ENCODE measurements around the gene SKA2.
A peak's percentile ranks its signal among the peaks of the same experiment; 100 is the strongest.
"Not testable (repeated sequence)": the region's sequence is repeated elsewhere in the genome, so short reads cannot be mapped to it uniquely, and the experiment has no call there.

SKA2 gene, protein sequence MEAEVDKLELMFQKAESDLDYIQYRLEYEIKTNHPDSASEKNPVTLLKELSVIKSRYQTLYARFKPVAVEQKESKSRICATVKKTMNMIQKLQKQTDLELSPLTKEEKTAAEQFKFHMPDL

DNA sequence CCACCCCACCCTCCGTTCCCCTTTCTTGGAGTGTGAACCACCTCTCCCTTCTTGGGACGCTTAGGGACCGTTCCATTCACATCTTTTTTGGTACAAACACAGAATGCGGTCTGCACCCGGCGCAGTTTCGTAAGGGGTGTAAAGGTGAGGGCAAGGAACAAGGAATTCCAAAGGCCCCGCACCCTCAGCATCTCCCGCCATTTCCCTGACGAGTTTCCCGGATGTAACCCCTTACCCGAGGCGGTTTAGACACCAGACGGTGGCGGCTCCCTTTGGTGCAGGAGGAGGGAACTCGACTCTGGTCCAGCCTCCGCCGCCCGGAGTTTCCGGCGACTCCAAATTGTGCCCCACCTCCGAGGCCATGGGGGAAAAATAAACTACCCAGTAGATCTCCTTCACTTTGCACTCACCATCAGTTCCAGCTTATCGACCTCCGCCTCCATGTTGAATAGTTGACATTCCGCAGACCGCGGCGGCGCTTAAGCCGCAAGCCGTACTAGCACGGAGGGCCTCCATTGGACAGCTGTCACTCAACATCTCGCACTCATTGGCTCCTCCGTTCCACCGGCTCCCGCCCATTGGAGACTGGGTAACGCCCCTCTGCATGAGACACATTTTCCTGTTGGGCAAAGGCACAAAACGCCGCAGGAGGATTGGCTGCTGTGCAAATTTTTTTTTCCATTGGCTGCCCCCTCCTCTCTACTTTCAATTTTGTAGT is at the start of gene SKA2:
SKA2 (minus strand) TSS at position 466 of the 718 bp plus-strand sequence; CDS start at position 443, 23 bp downstream.
- no peak for DNase-seq

DNA sequence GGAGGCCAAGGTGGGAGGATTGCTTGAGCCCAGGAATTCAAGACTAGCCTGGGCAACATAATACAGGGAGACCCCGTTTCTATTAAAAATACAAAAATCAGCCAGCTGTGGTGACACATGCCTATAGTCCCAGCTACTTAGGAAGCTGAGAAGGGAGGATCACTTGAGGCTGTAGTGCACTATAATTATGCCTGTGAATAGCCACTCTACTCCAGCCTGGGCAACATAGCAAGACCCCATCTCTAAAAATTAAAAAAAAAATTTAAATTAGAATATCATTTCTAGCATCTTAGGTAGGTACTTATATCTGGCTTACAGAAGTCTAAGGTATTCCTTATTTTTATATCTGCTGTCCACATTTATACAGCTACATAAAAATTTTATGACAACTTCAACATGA is 47.3 kb upstream of the SKA2 start:
- no peak for DNase-seq

DNA sequence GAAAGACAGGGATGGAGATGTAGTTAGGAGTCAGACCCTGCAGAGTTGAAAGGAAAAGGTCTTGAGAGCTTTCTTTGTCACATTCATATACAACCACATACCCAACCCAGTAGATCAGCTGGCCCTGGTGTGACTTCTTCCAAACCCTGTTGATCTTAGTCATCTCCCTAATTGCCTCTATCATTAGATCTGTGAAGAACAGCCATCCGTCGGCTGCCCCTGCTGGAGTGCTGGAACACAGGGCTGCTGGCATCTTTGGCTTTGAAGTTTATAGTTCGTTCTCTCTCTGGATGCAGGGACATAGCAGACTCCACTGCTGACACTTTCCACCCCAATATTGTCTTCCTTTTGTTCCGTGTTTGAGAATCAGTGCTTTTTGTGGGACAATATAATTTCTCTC is 44.4 kb upstream of the SKA2 start:
- no peak for DNase-seq

DNA sequence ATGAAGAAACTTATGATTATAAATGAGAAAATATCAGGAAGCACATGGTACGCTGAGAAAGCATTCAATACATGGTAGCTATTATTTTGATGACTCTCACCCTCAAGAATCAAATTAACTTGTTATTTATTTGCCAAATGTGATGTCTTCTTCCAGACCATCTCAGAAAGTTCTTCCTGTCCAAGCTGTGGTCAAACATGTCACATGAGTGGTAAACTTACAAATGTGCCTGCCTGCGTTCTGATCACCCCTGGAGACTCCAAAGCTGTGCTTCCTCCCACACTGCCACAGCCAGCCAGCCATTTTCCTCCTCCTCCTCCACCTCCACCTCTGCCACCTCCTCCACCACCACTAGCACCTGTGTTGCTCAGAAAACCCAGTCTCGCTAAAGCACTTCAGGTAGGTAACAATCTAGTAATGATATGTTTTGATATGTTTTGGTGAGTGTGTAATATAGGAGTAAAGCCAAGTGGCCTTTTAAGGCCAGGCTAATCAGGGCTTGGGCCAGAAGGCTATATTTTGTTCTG is 38.4 kb upstream of the SKA2 start:
- no peak for DNase-seq

DNA sequence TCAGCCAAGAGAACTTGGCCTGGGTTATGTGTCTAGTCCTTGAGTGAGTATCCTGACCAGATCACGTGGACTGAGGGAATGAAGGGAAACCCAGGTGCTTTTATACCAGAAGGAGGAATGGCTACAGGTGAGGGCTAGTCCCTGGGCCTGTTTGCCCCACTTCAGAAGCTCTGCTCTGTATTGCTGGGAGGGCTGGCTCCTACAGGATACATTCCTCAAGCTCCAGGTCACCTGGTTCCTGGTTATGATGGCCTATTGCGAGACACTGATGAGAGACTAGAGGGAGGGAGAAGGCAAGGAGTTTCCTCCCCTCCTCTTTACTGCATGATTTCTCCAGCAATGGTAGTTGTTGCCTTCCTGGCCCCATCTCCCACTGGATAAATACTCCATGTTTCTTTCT is 35.8 kb upstream of the SKA2 start:
- DNase-seq = no peak

DNA sequence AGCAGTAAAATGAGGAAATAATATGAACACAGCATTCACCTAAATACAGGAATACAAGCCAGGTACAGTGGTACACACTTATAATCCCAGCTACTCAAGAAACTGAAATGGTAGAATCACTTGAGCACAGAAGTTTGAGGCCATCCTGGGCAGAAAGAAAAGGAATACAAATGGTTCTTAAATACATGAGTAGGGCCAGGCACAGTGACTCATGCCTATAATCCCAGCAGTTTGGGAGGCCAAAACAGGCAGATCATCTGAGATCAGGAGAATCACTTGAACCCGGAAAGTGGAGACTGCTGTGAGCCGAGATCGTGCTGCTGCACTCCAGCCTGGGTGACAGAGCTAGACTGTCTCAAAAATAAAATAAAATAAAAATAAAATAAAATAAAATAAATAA is 31.9 kb upstream of the SKA2 start:
- DNase-seq = no peak

DNA sequence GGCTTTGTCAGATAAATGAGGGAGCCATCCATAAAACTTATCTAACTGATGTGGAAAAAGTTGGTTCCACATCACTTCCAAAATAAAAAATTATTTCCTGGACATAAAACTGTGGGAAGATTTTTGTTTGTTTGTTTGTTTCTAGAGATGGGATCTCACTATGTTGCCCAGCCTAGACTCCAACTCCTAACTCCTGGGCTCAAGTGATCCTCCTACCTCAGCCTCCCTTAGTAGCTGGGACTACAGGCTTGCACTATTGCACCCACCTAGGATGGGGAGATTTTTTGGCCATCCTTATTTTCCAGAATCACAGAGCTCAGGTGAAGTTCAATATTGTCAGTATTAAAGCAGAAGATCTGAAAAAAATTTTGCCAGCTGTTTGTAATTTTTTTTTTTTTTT is 31.0 kb upstream of the SKA2 start:
- no peak for DNase-seq

DNA sequence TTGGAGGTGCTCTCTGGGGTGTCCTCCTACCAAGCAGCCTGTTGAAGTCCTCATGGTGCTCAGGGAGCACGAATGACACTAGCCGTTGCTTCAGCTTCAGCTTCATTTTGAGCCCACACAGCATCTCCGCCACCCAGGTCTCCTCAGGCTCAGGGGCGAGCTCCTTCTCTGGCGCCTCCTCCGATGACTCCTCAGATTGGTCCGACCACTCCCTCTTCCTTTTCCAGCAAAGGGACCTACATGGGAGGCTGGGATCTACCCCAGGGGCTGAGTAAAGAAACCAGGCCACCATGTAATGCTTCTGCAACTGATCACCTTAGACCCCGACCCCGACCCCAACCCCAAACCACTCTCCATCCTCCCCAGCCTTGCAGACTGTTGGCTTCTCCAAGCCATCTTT is 26.5 kb upstream of the SKA2 start:
- DNase-seq = no peak

DNA sequence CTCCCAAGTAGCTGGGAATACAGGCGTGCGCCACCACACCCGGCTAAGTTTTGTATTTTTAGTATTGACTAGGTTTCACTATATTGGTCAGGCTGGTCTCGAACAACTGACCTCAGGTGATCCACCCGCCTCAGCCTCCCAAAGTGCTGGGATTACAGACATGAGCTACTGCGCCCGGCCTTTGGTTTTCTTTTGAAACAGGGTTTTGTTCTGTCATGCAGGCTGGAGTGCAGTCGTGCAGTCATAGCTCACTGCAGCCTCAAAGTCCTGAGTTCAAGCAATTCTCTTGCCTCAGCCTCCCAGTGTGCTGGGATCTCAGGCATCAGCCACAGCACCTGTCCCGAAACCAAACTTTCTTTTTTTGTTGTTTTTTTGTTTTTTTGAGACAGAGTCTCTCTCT is 25.6 kb upstream of the SKA2 start:
- DNase-seq = no peak

DNA sequence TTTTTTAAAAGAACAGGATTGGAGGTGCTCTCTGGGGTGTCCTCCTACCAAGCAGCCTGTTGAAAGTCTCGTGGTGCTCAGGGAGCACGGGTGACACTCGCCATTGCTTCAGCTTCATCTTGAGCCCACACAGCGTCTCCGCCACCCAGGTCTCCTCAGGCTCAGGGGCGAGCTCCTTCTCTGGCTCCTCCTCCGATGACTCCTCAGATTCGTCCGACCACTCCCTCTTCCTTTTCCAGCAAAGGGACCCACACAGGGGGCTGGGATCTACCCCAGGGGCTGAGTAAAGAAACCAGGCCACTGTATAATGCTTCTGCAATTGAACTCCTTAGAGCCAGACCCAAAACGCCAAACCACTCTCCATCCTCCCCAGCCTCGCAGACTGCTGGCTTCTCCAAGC is 24.6 kb upstream of the SKA2 start:
- DNase-seq = not testable (repeated sequence)

DNA sequence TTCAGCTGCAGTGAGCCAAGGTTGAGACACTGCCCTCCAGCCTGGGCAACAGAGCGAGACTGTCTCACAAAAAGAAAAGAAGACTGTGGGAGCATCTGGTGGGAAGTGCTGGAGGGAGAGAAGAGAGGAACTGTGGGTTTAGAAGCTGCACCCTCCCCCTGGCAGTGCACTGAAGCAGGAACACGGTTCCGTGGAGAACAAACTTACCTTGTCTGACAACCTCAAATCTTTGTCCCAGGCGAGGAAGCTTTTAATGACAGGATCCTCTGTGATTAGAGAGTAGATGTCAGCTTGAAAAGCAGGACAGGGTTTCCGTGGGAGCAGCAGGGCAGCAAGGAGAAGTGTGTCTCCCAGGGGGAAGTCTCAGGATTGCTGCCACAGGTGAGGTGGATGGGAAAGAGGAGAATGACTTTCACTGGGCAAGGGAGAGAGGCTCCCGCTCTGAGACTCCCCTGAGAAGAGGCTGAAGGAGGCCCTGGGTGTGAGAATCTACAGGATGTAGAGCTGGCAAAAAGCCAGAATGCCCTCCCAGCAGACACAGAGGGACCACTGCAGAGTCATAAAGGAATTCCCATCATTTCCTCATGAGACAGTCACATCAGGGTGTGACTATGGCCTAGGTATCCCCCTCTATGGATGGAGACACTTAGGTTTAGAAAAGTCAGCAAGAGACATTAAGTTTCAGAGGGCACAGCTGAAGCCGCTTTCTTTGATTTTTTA is 23.4 kb upstream of the SKA2 start:
- no peak for DNase-seq

DNA sequence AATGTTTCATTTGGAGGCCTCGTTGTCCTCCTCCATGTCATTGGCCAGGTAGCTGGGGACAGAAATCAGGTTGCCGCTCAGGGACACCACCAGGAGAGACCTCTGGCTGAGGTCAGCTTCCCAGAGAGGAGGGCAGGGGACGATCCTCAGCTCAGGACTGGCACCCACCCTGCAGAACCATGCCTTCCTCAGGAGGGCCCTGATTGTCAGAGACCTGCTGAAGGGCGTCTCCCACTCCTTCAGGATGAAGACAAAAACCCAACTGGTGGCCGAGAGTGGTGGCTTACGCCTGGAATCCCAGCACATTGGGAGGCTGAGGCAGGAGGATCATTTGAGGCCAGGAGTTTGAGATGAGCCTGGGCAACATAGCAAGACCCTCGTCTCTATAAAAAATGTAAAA is 20.1 kb upstream of the SKA2 start:
- DNase-seq = no peak

DNA sequence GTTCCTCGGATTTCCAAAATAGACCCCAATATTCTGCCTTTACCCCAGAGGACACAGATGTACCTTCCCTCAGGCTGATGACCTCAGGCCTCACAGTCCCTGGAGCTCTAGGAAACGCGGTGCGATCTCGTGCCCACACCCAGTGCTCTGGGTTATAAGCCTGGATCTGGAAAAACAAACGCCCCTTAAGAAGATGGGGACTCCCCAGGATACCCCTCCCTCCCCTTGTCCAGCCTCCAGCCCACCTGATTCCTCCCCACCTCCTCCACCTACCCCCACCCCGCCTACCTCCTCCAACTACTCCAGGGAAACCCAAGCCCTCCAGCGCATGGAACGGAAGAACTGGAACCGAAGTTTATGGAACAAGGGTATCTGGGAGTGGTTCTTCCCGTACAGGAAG is 19.7 kb upstream of the SKA2 start:
- DNase-seq = no peak

DNA sequence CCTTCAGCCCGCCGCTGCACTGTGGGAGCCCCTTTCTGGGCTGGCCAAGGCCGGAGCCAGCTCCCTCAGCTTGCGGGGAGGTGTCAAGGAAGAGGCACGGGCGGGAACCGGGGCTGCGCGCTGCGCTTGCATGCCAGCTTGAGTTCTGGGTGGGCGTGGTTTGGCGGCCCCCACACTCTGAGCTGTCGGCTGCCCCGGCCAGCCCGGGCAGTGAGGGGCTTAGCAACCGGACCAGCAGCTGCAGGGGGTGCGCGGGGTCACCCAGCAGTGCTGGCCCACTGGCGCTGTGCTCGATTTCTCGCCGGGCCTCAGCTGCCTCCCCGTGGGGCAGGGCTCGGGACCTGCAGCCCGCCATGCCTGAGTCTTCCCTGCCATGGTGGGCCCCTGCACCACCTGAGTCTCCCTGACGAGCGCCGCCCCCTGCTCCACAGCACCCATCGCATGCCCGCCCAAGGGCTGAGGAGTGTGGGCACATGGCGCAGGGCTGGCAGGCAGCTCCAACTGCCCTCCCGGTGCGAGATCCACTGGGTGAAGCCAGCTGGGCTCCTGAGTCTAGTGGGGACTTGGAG is 17.5 kb upstream of the SKA2 start:
- no peak for DNase-seq

DNA sequence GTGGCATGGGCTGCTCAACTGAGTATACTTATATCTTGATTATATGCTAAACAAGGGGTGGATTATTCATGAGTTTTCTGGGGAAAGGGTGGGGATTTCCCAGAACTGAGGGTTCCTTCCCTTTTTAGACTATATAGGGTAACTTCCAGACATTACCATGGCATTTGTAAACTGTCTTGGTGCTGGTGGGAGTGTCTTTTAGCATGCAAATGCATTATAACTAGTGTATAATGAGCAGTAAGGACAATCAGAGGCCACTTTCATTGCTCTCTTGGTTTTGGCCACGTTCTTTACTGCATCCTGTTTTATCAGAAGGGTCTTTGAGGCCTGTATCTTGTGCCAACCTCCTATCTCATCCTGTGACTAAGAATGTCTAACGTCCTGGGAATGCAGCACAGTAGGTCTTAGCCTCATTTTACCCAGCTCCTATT is 12.6 kb upstream of the SKA2 start:
- no peak for DNase-seq

DNA sequence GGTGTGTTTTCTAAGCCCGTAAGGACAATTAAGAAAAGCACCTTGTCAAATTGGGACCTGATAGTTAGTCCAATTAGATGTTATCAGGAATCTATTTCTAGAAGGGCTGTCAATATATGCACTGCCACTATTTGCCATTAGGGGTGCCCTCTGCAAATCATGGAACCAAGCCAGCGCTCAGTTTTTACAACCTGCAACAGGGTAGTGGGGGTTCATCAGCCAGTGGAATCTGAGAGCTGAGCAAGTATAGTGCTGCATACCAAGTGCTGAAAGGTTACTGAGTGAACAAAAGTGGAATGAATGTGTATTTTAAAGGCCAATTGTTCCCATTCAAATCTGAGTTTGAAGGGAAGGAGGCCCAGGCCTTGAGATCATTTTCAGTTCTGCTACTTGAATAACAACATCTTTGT is 11.0 kb upstream of the SKA2 start:
- no peak for DNase-seq

DNA sequence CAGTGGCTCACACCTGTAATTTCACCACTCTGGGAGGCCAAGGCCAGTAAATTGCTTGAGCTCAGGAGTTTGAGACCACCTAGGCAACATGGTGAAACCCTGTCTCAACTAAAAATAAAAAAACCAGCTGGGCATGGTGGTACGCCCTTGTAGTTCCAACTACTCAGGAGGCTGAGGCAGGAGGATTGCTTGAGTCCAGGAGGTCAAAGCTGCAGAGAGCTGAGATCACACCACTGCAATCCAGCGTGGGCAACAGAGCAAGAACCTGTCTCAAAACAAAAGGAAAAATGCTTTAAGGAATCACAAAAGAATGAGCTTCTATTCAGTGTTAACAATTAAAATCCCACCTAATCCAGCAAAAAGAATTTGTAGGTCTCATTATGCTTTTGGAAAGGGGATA is 6.5 kb upstream of the SKA2 start:
- no peak for DNase-seq

DNA sequence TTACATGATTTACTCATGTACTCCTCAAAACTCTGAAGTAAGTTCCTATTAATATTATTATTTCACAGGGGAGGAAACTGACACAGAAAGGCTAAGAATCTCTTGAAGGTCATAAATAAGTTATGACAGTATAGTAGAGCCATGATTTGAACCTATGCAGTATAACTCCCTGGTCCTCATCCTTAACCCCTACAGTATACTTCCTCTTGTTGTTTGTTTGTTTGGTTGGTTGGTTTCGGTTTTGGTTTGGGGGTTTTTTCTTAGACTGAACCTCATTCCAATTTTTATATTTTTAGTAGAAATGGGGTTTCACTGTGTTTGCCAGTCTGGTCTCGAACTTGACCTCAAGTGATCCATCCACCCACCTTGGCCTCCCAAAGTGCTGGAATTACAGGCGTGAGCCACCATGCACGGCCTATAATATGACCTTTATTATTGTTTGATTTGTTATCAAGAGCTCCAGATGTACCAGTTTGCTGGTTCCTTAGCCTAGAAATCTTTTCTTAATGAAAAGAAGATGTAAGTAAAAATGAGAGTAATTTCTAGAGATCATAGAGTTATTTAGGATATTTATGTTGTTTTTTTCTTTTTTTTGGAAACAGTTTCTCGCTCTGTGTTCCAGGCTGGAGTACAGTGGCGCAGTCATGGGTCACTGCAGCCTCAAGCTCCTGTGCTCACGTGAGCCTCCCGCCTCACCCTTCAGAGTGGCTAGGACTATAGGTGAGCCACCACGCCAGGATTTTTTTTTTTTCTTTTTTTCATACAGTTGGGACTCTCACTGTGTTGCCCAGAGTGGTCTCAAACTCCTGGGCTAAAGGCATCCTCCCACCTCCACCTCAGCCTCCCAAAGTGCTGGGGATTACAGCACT is 5.4 kb upstream of the SKA2 start:
- no peak for DNase-seq

DNA sequence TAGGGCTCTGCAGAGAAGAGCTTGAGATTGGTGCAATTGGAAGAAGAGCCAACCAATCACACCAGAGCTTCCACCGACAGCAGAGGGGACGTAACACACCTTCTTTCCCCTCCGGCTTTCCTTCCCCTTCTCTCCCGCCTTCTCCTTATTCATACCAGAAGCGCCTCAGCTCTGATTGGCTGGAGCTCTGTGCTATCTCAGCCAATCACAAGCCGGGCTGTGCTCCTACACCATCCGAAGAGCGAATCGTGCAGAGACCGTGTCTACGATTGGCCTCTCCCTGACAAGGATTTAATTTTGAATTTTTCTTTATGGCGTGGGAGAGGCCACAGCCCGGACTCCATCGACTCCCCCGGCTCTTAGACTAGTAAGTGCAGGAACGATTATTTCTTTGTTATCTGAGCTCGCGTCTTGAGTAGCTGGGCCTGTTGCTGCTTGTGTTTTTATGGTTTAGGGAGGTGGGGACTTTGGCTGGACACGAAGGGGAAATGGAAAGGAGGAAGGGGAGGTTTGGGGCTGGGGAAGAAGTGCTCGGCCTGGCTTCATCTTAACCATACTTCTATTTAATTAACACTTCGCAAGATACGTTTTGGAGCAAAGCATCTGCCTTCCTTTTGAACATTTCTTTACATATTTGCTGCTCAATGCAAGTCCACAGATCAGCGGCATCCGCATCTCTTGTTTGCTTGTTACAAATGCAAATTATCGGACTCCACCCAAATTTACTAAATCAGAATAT is 622 bp upstream of the SKA2 start, which contains the start of gene PRR11:
PRR11 (plus strand) TSS at position 308 of the 739 bp plus-strand sequence. CDS start 14,007 bp downstream, outside the sequence.
- DNase-seq = peak; percentile 100

DNA sequence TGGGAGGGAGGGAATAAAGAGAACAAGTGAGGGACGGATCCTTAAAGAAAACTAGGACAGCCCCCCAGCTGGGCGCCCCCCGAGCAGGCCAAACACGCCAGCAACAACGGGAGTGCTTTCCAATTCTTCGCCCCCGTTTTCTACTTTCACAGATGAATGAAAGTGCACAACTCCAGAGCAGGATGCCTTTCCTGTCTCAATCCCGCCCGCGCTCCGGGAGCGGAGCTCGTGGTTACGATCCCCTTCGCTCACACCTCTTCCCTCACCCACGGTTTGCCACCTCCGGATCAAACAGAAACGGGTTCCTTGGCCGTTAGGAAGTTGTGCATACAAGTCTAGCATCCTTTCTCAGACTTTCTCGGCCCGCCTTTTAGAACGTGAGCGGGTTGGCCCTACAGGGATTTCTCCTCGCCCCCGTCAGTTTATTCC is 680 bp downstream of the SKA2 start:
- DNase-seq = peak; percentile 11

DNA sequence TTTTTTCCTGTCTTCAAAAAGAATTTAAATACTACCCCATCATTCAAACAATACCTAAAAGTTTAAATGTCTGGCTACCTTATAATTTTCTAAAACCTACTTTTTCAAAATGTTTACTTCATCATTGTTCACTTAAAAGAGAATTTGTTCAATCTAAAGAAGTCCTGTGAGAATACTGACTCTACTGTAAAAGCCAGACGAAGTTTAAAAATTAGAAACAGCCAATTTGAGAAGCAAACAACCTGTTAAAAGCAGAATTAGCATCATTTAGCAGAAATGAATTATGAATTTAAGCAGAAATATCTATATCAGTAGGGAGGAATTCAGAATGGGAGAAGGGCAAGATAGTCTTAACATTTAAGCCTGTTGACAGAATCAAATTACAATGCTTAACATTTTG is 2.1 kb downstream of the SKA2 start:
- no peak for DNase-seq

DNA sequence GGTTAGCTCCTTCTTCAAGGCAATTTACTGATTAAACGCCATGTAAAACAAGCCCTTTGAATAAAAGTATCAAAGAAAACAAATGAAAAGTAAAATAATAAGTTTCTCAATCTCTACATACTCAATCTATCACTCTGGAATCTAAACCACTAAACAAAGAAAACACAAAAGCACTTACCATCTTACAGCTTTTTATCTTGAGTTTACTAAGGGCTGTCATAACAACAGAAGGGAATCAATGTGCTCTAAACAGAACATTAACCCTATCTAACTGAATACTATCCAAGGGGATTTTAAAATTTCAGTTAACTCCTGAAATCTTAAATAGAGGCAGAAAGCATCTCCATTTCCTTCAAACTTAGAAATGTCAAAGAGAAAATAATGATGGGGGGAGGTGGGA is 3.4 kb downstream of the SKA2 start:
- no peak for DNase-seq
